NCI-H1105 (cell line): Measurements from ENCODE around the gene NTMT2.
"Not testable (repeated sequence)": the region's sequence is repeated elsewhere in the genome, so short reads cannot be mapped to it uniquely, and the experiment has no call there.

Experiments
- DNase-seq: peaks from one replicate; lab custom pipeline; 2025; lab: John Stamatoyannopoulos, UW

NTMT2 gene

DNA sequence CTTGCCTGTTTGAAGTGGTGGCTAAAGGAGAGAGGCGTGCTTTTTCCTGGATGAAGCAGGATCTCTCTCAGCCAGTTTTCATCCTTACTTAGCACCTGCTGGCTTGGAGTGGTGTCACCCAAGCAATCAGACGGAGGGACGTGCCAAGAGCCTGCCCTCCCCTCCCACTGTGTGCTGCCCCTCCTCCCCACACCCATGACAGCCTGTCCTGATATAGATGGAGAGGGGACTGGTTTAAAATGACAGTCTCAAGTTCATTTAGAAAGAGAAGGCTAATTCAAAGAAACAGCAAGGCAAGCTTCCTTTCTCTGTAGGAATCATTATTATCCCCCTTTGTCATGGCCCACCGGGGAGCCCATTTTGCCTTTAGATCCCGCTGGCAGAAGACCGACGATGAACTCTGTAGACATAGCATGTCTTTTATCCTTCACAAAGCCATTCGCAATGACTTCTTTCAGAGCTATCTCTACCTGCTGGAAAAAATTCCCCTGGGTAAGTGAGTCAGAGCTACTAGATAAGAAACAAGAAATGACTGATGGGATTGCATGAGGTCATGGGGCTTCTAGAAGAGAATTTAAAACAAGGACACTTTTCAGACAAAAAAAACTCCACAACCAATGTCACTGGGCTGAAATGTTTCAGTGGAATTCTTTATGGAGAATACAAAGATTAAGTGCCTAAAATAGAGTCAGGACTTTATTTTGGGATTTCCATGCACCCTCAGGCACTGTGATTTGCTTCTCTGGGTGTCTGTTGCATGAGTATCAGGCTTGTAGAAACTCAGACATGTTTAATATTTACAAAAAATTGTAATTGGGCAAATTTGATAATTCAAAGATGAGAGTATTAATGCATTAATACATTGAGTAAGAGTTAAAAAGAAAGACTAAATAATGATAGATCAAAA lies at the start of gene NTMT2:
TSS of gene NTMT2 (plus strand) at position 190 of the 907 bp plus-strand sequence. CDS start at position 339, 149 bp downstream.
- DNase-seq: no peak

DNA sequence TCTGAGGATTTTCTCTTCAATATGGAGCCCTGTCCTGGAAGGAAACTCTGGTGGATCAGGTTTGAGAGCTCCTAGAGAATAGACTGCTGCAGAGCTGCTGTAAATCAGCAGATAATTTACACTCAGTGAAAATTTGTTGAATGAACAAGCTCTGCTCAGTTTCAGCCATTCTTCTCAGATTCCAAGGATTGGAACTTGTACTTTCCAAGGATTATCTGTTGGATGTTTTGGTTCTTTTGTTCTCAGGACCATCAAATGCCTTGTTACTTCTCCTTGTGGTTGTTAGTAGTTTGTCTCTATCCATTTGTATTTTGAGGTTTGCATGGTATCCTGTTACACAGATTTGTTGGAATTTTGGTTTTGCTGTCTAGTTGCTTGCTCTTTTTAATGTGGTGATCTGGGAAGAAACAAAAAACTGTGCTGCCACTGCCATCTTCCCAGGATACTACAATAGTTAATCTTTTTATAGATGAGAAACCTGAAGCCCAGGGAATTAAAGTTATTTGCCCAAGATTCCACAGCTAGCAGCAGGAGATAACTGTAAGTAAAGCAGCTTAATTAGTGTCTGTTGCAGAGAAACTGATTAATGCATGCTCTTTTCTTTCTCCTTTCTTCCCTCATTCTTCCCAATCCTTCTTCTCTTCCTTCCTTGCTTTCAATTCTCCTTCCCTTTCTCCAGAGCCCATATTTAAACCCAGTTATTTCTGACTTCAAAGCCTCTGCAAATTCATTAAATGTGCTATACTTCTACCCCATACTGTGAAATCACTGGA lies 49.6 kb upstream of the NTMT2 start:
- no peak for DNase-seq

- no peak for DNase-seq
Measured at GRCh38 chr1:170096806-170097340, 48.9 kb upstream of the NTMT2 start.

GRCh38 chr1:170097449-170097948 lies 48.3 kb upstream of the NTMT2 start:
- DNase-seq: no peak

- DNase-seq: not testable (repeated sequence)
Measured at GRCh38 chr1:170113140-170113539, 32.6 kb upstream of the NTMT2 start.

GRCh38 chr1:170114906-170115305 lies 30.9 kb upstream of the NTMT2 start:
- DNase-seq: no peak

GRCh38 chr1:170122366-170122765 lies 23.4 kb upstream of the NTMT2 start:
- no peak for DNase-seq

GRCh38 chr1:170125269-170125668 lies 20.5 kb upstream of the NTMT2 start:
- no peak for DNase-seq

DNA sequence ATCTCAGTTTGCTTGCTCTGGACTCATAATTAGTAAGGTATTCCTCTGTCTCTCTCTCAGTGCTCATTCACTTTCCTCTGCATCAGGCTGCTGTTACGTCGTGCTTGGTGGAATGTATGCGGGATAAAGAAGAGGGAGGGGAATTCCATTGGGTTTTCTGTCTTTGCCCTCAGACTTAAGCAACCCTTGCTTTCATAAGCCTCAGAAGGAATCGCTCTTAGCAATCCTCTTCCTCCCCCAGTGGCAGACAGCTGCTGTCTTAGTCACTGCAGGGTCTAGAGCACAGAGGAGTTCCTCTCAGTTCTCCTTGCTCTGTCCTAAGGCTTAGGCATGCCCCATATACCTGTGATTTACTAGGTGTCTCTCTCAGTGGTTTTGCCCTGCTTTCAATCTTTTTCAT lies 19.1 kb upstream of the NTMT2 start:
- no peak for DNase-seq

DNA sequence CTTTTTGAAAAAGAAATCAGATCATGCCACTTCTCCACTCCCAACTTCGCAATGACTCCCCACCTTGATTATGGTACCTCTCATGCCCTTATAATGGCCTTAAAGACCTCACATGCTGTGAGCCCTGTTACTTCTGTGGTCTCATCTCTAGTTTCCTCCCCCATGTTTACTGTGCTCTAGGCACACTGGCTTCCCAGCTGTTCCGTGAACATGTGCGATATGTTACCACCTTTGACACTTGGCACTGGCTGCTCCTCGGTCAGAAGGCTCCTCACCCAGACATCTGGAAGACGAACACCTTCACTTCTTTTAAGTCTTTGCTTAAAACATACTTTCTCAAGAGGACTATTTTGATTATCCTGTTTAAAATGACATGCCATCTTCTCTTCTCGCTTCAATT lies 14.3 kb upstream of the NTMT2 start:
- no peak for DNase-seq

- DNase-seq: no peak
Measured at GRCh38 chr1:170131984-170132383, 13.8 kb upstream of the NTMT2 start.

DNA sequence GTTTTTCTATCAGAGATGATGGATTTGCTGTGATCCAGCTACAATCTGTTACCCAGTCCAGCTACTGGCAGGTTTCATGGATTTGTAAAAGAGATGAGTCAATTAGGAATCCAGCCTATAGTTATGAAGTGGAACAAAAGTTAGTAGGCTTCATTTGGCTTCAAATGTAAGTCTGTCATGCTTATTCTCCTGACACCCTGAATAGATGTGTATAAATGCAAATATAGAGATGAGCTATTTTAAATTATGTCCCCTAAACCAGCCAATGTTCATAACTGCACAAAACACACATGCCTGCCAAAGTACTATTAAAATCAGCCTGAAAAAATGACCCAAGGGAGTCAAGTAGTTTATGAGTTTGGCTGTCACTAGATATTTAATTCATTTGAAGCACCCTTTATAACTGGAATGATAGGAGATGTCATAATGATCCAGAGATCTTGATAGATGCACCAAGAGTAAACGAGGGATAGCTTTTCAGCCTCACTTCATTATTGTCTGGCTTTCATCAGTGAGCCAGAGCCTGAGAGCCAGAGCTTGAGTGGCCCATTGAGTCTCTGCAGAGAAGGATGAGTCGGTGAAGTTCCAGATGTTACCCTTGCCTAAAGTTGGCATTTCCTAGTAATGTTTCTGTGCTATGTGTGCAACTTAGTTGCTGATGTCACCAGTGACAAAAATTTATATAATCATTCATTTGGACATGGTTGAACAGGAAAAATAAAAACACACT lies 11.8 kb upstream of the NTMT2 start:
- DNase-seq: no peak

GRCh38 chr1:170134521-170134920 lies 11.2 kb upstream of the NTMT2 start:
- DNase-seq: no peak

GRCh38 chr1:170140371-170140770 lies 5.4 kb upstream of the NTMT2 start:
- no peak for DNase-seq

- DNase-seq: no peak
Measured at GRCh38 chr1:170145061-170145460, 698 bp upstream of the NTMT2 start.

GRCh38 chr1:170146720-170147263 lies 1.0 kb downstream of the NTMT2 start:
- no peak for DNase-seq

DNA sequence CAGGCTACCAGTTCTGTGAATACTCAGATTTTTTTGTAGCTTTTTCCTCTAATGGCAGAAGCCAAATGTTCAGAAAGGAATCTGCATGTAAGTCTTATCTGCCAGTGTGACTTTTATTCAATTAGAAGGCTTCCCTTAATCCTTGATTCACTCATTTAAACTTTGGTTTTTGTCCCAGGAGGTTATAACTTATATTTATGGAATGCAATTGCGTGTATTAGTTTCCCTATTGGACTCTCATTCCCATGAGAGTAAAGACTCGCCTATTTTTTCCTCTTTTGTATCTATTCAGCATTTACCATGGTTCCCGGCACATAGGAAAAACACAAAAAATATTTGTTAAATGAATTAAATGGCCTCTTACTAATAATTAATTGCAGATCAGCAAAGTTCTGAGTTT lies 3.5 kb downstream of the NTMT2 start:
- no peak for DNase-seq

- no peak for DNase-seq
Measured at GRCh38 chr1:170150016-170150415, 4.3 kb downstream of the NTMT2 start.

GRCh38 chr1:170150921-170151320 lies 5.2 kb downstream of the NTMT2 start:
- DNase-seq: no peak

- no peak for DNase-seq
Measured at GRCh38 chr1:170153417-170153816, 7.7 kb downstream of the NTMT2 start.

- no peak for DNase-seq
Measured at GRCh38 chr1:170155055-170155454, 9.3 kb downstream of the NTMT2 start.

- no peak for DNase-seq
Measured at GRCh38 chr1:170156594-170156993, 10.8 kb downstream of the NTMT2 start.
